T-cell (primary cell): Measurements from ENCODE around the gene MSH5. TPM values are rescaled to one million over a fixed set of nuclear protein-coding genes. Genes with fewer than 3 reads are reported as not detected.

ENCODE experiments used
- ATAC-seq, 4 experiments: fragments of 200-7000 bp in 3 of 4; fragments of 150-1000 bp in 1 of 4; cut with Tn5 transposase; replicated peaks in 1 of 4; 1 replicate in 3 of 4; 2 replicates in 1 of 4; pipeline ENCODE4 v1.10.0; 2021; ENCODE audit warnings: moderate library complexity in 3 of 4, mild to moderate bottlenecking in 2 of 4, moderate number of reproducible peaks in 1 of 4
- CTCF ChIA-PET, 2 donors: fragments of 300-600 bp; sonication (Branson Sonifier 250); formaldehyde crosslinking; loops; one replicate each; lab custom pipeline; 2022; ENCODE audit warnings: antibody characterized with exemption in 2 of 2; lab: Charles Lee
- POLR2A ChIA-PET, 2 donors: fragments of 300-600 bp; sonication (Branson Sonifier 250); formaldehyde crosslinking; loops; one replicate each; lab custom pipeline; 2022; ENCODE audit warnings: antibody characterized with exemption in 2 of 2; lab: Charles Lee
- DNase-seq, 35 experiments: peaks; one replicate each; pipeline versions ENCODE4 v3.0.0 to v3.0.0-alpha.2; 2013 to 2023
- H3K27ac ChIP-seq: one replicate; pipeline ENCODE4 v1.5.1; 2013; ENCODE audit warnings: low read length
- H3K27me3 ChIP-seq, 2 experiments: replicated peaks in 1 of 2; 1 replicate in 1 of 2; 2 replicates in 1 of 2; pipeline versions ENCODE4 v1.6.1 to v1.7.0; 2013; ENCODE audit warnings: low read length in 1 of 2, mixed read lengths in 1 of 2; ENCODE audit not compliant: control insufficient read depth in 2 of 2, insufficient read depth in 2 of 2; ENCODE audit errors: extremely low read depth in 1 of 2
- H3K36me3 ChIP-seq, 2 donors: 1 replicate in 1 of 2; 2 replicates in 1 of 2; pipeline versions ENCODE4 v1.6.1 to v1.7.0; 2013; ENCODE audit warnings: low read length in 1 of 2; ENCODE audit not compliant: control insufficient read depth in 2 of 2, insufficient read depth in 1 of 2; ENCODE audit errors: extremely low read depth in 1 of 2
- H3K4me1 ChIP-seq, 2 experiments: 1 replicate in 1 of 2; 2 replicates in 1 of 2; pipeline versions ENCODE4 v1.6.1 to v1.7.0; 2013; ENCODE audit warnings: low read length in 2 of 2, mixed read lengths in 1 of 2; ENCODE audit not compliant: insufficient read depth in 2 of 2, control insufficient read depth in 1 of 2; ENCODE audit errors: extremely low read depth in 1 of 2
- H3K4me3 ChIP-seq, 2 donors: 1 replicate in 1 of 2; 2 replicates in 1 of 2; pipeline versions ENCODE4 v1.5.1 to v1.7.0; 2013; ENCODE audit warnings: mild to moderate bottlenecking in 2 of 2, low read length in 1 of 2, moderate library complexity in 1 of 2; ENCODE audit not compliant: control insufficient read depth in 1 of 2; ENCODE audit errors: extremely low read depth in 1 of 2
- H3K9me3 ChIP-seq: 2 replicates; pipeline ENCODE4 v1.7.0; 2013
- H3K27ac Mint-ChIP-seq, 2 donors: one replicate each; pipeline ENCODE4 v1.8.0; 2020 to 2021; ENCODE audit warnings: mild to moderate bottlenecking in 2 of 2, mixed read lengths in 2 of 2
- H3K27me3 Mint-ChIP-seq, 2 donors: one replicate each; pipeline ENCODE4 v1.8.0; 2021 to 2022; ENCODE audit warnings: mixed read lengths in 2 of 2
- H3K36me3 Mint-ChIP-seq: one replicate; pipeline ENCODE4 v1.8.0; 2021; ENCODE audit warnings: mixed read lengths
- H3K4me1 Mint-ChIP-seq, 3 donors: one replicate each; pipeline ENCODE4 v1.8.0; 2020 to 2022; ENCODE audit warnings: mixed read lengths in 3 of 3, mild to moderate bottlenecking in 1 of 3
- H3K4me3 Mint-ChIP-seq, 3 donors: one replicate each; pipeline ENCODE4 v1.8.0; 2020 to 2022; ENCODE audit warnings: mild to moderate bottlenecking in 3 of 3, mixed read lengths in 3 of 3, moderate library complexity in 3 of 3
- H3K9me3 Mint-ChIP-seq, 3 donors: one replicate each; pipeline ENCODE4 v1.8.0; 2020 to 2022; ENCODE audit warnings: mixed read lengths in 3 of 3
- WGBS: methylation state at CpG from one replicate; pipeline ENCODE4 v1.1.5; 2013; ENCODE audit warnings: missing lambda C conversion rate; ENCODE audit not compliant: insufficient coverage; 5-methylcytosine and 5-hydroxymethylcytosine counted together
- total RNA-seq, 35 experiments: library from RNA in 6 of 35; stranded (reverse) in 6 of 35; fragments of 120-200 nt in 1 of 35; gene quantifications; one replicate each; pipeline versions ENCODE4 v1.2.1 to v1.2.4 and lab custom pipeline; 2013 to 2026

MSH5 gene
- total RNA-seq, 5 donors from 2014 or later (not counting 1 experiment from before 2014, with no cell fraction given) = 13.7 to 22.4 (median 14.4) TPM

DNA sequence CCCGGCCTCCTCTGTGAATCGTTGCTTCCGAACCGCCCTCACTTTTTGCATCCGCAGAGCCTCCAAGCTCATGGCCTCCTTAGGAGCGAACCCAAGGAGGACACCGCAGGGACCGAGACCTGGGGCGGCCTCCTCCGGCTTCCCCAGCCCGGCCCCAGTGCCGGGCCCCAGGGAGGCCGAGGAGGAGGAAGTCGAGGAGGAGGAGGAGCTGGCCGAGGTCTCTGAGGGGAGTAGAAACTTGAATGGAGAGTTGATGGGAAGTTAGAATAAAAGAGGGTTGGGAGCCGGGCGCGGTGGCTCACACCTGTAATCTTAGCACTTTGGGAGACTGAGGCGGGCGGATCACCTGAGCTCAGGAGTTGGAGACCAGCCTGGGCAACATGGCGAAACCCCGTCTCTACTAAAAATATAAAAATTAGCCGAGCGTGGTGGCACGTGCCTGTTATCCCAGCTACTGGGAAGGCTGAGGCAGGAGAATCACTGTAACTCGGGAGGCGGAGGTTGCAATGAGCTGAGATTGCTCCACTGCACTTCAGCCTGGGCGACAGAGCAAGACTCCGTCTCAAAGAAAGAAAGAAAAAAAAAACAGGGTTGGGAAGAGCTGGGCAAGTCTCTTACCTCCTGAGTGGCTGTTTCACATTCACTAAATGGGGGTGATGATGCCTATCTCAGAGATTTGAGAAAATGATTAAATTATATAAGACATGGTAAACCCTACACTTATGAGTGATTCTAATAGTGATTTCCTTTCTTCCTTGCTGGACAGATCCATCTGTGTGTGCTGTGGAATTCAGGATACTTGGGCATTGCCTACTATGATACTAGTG, 805 bp downstream of the MSH5 start:
- Mint-ChIP-seq H3K27ac (peak overlapping the region; percentile 53 to 88), H3K4me1 (peaks cover 48 to 56% (median 52%) of the 10 kb centered on the region in 3 donors), H3K36me3 (peaks cover 13% of the 10 kb centered on the region), H3K9me3 (no peaks in the 10 kb centered on the region), H3K4me3 (peak overlapping the region; percentile 85 to 92 (median 92)), H3K27me3 (no peaks in the 10 kb centered on the region)
- CTCF ChIA-PET = interaction anchor here (0.5 to 3.1 kb wide), 8 partner anchors 10 to 192 kb away, joined by 3 to 18 read pairs (median 4); partner anchors contain the start of genes DDAH2 (in 1 of the 2) and NEU1 (in 1 of the 2)
- ATAC-seq (no peak), DNase-seq (no peak)
- WGBS = 12% methylated on average over 23 of the region's 29 CpGs
- Histone ChIP-seq H3K4me1 (peaks cover 36 to 51% of the 10 kb centered on the region in 2 experiments), H3K9me3 (no peaks in the 10 kb centered on the region), H3K27me3 (no peaks in the 10 kb centered on the region), H3K36me3 (no peaks in the 10 kb centered on the region), H3K4me3 (peak overlapping the region; percentile 82 to 92), H3K27ac (peak overlapping the region; percentile 19)
- POLR2A ChIA-PET = no interaction called here

DNA sequence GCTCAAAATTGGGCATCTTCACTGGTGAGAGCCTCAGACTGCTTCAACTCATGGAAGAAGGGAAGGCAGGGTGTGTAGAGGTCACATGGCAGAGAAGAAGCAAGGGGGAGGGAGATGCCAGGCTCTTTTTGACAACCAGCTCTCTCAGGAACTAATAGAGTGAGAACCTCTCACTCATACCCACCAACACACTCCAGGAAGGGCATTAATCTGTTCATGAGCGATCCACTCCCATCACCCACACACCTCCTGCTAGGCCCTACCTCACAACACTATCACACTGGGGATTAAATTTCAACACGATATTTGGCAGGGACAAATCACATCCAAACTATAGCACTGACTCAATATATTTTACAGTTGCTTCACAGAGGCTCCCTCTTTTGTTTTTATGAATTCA, 2.0 kb downstream of the MSH5 start:
- no peaks in the 10 kb centered on the region for H3K9me3 ChIP-seq
- DNase-seq (no peak), ATAC-seq (no peak)
- no peak overlapping the region for H3K4me3 ChIP-seq
- no peaks in the 10 kb centered on the region for H3K27me3 ChIP-seq
- no peak overlapping the region for H3K27ac Mint-ChIP-seq
- peaks cover 24 to 40% of the 10 kb centered on the region in 2 experiments for H3K4me1 ChIP-seq
- H3K27ac ChIP-seq = no peak overlapping the region
- H3K9me3 Mint-ChIP-seq = no peaks in the 10 kb centered on the region
- WGBS = 100% methylated on average over 2 of the region's 2 CpGs
- peak overlapping the region in 2 of 3 donors; percentile 25 to 92 for H3K4me3 Mint-ChIP-seq
- H3K27me3 Mint-ChIP-seq = no peaks in the 10 kb centered on the region
- H3K36me3 ChIP-seq = no peaks in the 10 kb centered on the region
- ChIA-PET POLR2A (interaction anchor here (0.6 to 0.7 kb wide), 4 partner anchors 12 to 117 kb away, joined by 3 to 6 read pairs (median 4); partner anchors contain the start of genes HSPA1B (in 1 of the 2) and LY6G6C (in 1 of the 2)), CTCF (no interaction called here)
- H3K4me1 Mint-ChIP-seq = peaks cover 37 to 44% (median 40%) of the 10 kb centered on the region in 3 donors
- H3K36me3 Mint-ChIP-seq = peaks cover 13% of the 10 kb centered on the region

DNA sequence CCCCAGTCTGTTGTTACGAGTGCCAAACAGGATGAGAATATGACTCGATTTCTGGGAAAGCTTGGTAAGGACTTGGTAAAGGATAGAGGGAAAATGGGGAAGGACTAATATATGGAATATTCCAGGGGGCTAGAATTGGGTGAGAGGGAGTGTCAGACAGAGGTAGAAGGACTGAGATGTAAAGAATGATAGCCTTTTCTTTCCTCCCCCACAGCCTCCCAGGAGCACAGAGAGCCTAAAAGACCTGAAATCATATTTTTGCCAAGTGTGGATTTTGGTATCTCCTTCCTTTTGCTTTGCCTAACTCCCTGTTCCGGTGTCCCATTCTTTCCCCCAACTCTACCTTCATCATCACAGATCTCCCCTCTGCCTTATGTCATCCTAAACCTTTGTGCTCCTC, 3.1 kb downstream of the MSH5 start:
- H3K36me3 Mint-ChIP-seq = peaks cover 13% of the 10 kb centered on the region
- ChIA-PET CTCF (interaction anchor here in 1 of 2 donors (0.5 kb wide), 1 partner anchor 89 kb away, joined by 6 read pairs; no protein-coding TSS in a partner anchor), POLR2A (no interaction called here)
- no peak for ATAC-seq
- DNase-seq = no peak
- H3K36me3 ChIP-seq = peaks cover 0 to 3% of the 10 kb centered on the region in 2 donors
- H3K9me3 ChIP-seq = no peaks in the 10 kb centered on the region
- no peak overlapping the region for H3K4me3 Mint-ChIP-seq
- H3K4me3 ChIP-seq = no peak overlapping the region
- no peaks in the 10 kb centered on the region for H3K9me3 Mint-ChIP-seq
- H3K27ac Mint-ChIP-seq = no peak overlapping the region
- 94% methylated on average over 3 of the region's 3 CpGs for WGBS
- peaks cover 16 to 29% of the 10 kb centered on the region in 2 experiments for H3K4me1 ChIP-seq
- H3K27me3 Mint-ChIP-seq = no peaks in the 10 kb centered on the region
- H3K27ac ChIP-seq = no peak overlapping the region
- H3K27me3 ChIP-seq = no peaks in the 10 kb centered on the region
- H3K4me1 Mint-ChIP-seq = peaks cover 26 to 33% (median 29%) of the 10 kb centered on the region in 3 donors

DNA sequence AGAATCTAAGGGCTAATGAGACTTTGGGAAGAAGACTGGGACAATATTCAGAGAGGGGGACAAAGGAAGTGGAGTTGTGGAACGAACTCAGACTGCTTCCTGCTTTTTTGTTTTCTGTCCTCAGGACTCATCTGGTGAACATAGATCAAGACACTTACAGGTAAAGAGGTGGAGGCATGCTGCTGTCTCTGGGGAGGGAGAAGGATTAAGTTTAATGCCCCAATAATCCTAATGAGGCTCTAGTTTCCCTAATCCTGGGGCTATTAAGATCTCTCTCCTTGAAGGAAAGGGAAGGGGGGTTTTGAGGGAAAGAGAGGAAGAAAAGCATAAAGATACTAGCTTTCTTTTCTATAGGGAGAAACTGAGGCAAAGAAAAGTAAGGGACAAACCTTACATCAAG, 4.6 kb downstream of the MSH5 start:
- H3K4me3 ChIP-seq = no peak overlapping the region
- 40% methylated on average over 1 of the region's 1 CpG for WGBS
- peaks cover 0 to 3% of the 10 kb centered on the region in 2 donors for H3K36me3 ChIP-seq
- no peaks in the 10 kb centered on the region for H3K9me3 ChIP-seq
- ChIA-PET POLR2A (no interaction called here), CTCF (no interaction called here)
- peaks cover 3 to 14% of the 10 kb centered on the region in 2 experiments for H3K4me1 ChIP-seq
- Mint-ChIP-seq H3K36me3 (peaks cover 13% of the 10 kb centered on the region), H3K27ac (no peak overlapping the region), H3K27me3 (no peaks in the 10 kb centered on the region), H3K4me3 (no peak overlapping the region), H3K4me1 (peaks cover 12 to 18% (median 14%) of the 10 kb centered on the region in 3 donors), H3K9me3 (no peaks in the 10 kb centered on the region)
- no peak overlapping the region for H3K27ac ChIP-seq
- no peak for DNase-seq
- H3K27me3 ChIP-seq = no peaks in the 10 kb centered on the region
- no peak for ATAC-seq

DNA sequence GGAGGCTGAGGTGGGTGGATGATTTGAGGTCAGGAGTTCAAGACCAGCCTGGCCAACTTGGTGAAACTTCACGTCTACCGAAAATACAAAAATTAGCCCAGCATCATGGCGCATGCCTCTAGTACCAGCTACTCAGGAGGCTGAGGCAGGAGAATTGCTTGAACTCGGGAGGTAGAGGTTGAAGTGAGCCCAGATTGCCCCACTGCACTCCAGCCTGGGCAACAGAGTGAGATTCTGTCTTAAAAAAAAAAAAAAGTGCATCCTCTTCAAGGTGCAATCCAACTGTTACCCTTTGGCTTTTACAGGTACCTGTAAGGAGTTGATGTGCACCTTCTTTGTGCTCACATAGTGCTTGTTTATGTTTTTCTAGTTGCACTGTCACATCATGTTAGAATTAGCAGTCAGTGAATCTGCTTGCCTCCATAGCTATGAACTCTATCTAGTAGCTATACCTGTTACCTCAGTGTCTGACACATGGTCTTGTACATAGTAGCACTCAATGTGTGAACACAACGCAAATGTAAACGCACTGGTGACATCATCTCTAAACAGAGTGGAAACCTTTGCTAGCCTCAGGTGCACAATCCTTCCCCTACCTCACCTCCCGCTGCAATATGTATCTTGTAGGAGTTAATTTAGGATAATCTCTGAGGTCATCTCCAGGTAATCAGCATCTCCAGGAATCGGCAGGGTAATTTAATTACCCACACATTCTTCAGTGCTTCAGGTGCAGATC, 9.7 kb downstream of the MSH5 start:
- H3K9me3 ChIP-seq = no peaks in the 10 kb centered on the region
- H3K36me3 Mint-ChIP-seq = no peaks in the 10 kb centered on the region
- H3K27ac Mint-ChIP-seq = no peak overlapping the region
- no peak overlapping the region for H3K4me3 Mint-ChIP-seq
- no peak overlapping the region for H3K4me3 ChIP-seq
- no peak for ATAC-seq
- no peaks in the 10 kb centered on the region for H3K27me3 ChIP-seq
- H3K4me1 Mint-ChIP-seq = no peaks in the 10 kb centered on the region
- no peaks in the 10 kb centered on the region for H3K4me1 ChIP-seq
- no peaks in the 10 kb centered on the region for H3K9me3 Mint-ChIP-seq
- DNase-seq = no peak
- 100% methylated on average over 2 of the region's 8 CpGs for WGBS
- H3K36me3 ChIP-seq = peaks cover 0 to 3% of the 10 kb centered on the region in 2 donors
- no peak overlapping the region for H3K27ac ChIP-seq
- CTCF ChIA-PET = no interaction called here
- POLR2A ChIA-PET = interaction anchor here in 1 of 2 donors (0.6 kb wide), 1 partner anchor 118 kb away, joined by 3 read pairs; no protein-coding TSS in a partner anchor
- H3K27me3 Mint-ChIP-seq = no peaks in the 10 kb centered on the region

DNA sequence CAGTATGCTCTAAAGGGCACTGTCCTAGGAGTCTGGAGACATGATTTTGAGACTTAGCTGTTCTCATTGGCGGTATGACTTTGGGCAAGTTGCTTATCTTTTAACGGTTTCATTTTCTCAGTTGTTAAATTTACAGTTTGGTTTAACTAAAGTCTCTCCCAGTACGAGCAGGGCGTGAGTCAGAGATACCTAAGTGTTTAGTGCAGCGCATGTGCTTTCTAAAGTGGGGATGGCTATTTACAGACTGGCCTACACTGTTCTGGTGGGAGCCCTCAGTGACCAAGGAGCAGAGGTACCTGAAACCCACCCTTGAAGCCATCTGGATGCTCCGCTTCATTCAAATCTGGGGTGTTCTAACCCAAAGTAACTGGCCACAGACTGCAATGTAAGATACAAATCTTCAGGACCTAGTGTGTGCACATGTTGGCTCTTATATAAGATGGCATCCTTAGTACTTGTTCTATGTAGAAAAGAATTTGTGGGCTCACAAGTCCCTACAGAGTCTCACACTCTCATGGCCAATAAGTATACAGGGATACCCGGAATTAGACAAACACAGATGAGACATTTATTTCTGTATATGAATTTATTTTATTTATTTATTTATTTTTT, 10.7 kb downstream of the MSH5 start:
- H3K36me3 Mint-ChIP-seq = no peaks in the 10 kb centered on the region
- 95% methylated on average over 5 of the region's 7 CpGs for WGBS
- CTCF ChIA-PET = no interaction called here
- Histone ChIP-seq H3K27ac (no peak overlapping the region), H3K9me3 (no peaks in the 10 kb centered on the region), H3K4me3 (no peak overlapping the region), H3K4me1 (no peaks in the 10 kb centered on the region), H3K27me3 (no peaks in the 10 kb centered on the region), H3K36me3 (peaks cover 0 to 3% of the 10 kb centered on the region in 2 donors)
- H3K27ac Mint-ChIP-seq = no peak overlapping the region
- DNase-seq (no peak), ATAC-seq (no peak)
- POLR2A ChIA-PET = no interaction called here
- no peaks in the 10 kb centered on the region for H3K27me3 Mint-ChIP-seq
- no peaks in the 10 kb centered on the region for H3K9me3 Mint-ChIP-seq
- no peaks in the 10 kb centered on the region for H3K4me1 Mint-ChIP-seq
- no peak overlapping the region for H3K4me3 Mint-ChIP-seq
